Measurements from ENCODE around the gene INTS7.

The INTS7 gene

GRCh38 chr1:211901945-211902344 is 133.4 kb downstream of the INTS7 start:
- DNase-seq = no peak

GRCh38 chr1:211900441-211900840 is 134.9 kb downstream of the INTS7 start:
- no peak for DNase-seq

GRCh38 chr1:211896958-211897357 is 138.4 kb downstream of the INTS7 start:
- no peak for DNase-seq

GRCh38 chr1:211895126-211895759 is 140.1 kb downstream of the INTS7 start:
- no peak for DNase-seq

GRCh38 chr1:211894312-211894711 is 141.0 kb downstream of the INTS7 start:
- no peak for DNase-seq

GRCh38 chr1:211893260-211893659 is 142.1 kb downstream of the INTS7 start:
- no peak for DNase-seq

GRCh38 chr1:211892577-211892976 is 142.8 kb downstream of the INTS7 start:
- DNase-seq = no peak

GRCh38 chr1:211891708-211892107 is 143.6 kb downstream of the INTS7 start:
- no peak for DNase-seq
